Measurements from ENCODE around the gene RPS13. TPM values are rescaled to one million over a fixed set of nuclear protein-coding genes. Genes with fewer than 3 reads are reported as not detected.
"Not testable (repeated sequence)": the region's sequence is repeated elsewhere in the genome, so short reads cannot be mapped to it uniquely, and the experiment has no call there.

Gene RPS13
- 1,340 and 1,892 TPM in 2 replicates for total RNA-seq (2014; rRNA removed; shearing (Covaris generic))

- DNase-seq (ENCODE audit: low spot score) = peak; percentile 99
- in situ Hi-C loops (cut with HindIII; ENCODE audit: low sequenced_read_pairs) = no loop called here
These were observed at the start of gene RPS13 for GRCh38 chr11:17077520-17078401. TSS of gene RPS13 (minus strand) at chr11:17077667. CDS start at chr11:17077641, 26 bp downstream.

GRCh38 chr11:17121981-17122380 is 44.5 kb upstream of the RPS13 start:
- in situ Hi-C loops (cut with HindIII; ENCODE audit: low sequenced_read_pairs) = no loop called here
- DNase-seq (ENCODE audit: low spot score) = no peak

GRCh38 chr11:17117262-17117661 is 39.8 kb upstream of the RPS13 start:
- DNase-seq (ENCODE audit: low spot score) = no peak
- in situ Hi-C loops (cut with HindIII; ENCODE audit: low sequenced_read_pairs) = no loop called here

GRCh38 chr11:17116117-17116516 is 38.6 kb upstream of the RPS13 start:
- DNase-seq (ENCODE audit: low spot score) = no peak
- in situ Hi-C loops (cut with HindIII; ENCODE audit: low sequenced_read_pairs) = no loop called here

GRCh38 chr11:17107745-17108144 is 30.3 kb upstream of the RPS13 start:
- in situ Hi-C loops (cut with HindIII; ENCODE audit: low sequenced_read_pairs) = not testable (repeated sequence)

GRCh38 chr11:17105404-17106040 is 28.1 kb upstream of the RPS13 start:
- in situ Hi-C loops (cut with HindIII; ENCODE audit: low sequenced_read_pairs); DNase-seq (ENCODE audit: low spot score): not testable (repeated sequence)

More at GRCh38 chr11:17107745-17108144, 30.3 kb upstream of the RPS13 start:
- DNase-seq (ENCODE audit: low spot score) = peak; percentile 9

- DNase-seq (ENCODE audit: low spot score) = no peak
- in situ Hi-C loops (cut with HindIII; ENCODE audit: low sequenced_read_pairs) = no loop called here
These were observed 25.0 kb upstream of the RPS13 start for GRCh38 chr11:17102462-17102861.

- no peak for DNase-seq (ENCODE audit: low spot score)
- in situ Hi-C loops (cut with HindIII; ENCODE audit: low sequenced_read_pairs) = no loop called here
These were observed 21.2 kb upstream of the RPS13 start for GRCh38 chr11:17098658-17099057.

- DNase-seq (ENCODE audit: low spot score) = no peak
- in situ Hi-C loops (cut with HindIII; ENCODE audit: low sequenced_read_pairs) = no loop called here
These were observed 20.6 kb upstream of the RPS13 start for GRCh38 chr11:17098038-17098437.

- in situ Hi-C loops (cut with HindIII; ENCODE audit: low sequenced_read_pairs) = not testable (repeated sequence)
These were observed 8.5 kb upstream of the RPS13 start for GRCh38 chr11:17085976-17086375.

GRCh38 chr11:17077240-17077519 is 287 bp downstream of the RPS13 start:
- DNase-seq (ENCODE audit: low spot score) = no peak
- in situ Hi-C loops (cut with HindIII; ENCODE audit: low sequenced_read_pairs) = no loop called here

More at GRCh38 chr11:17085976-17086375, 8.5 kb upstream of the RPS13 start:
- not testable (repeated sequence) for DNase-seq (ENCODE audit: low spot score)

GRCh38 chr11:17076517-17077239 is 789 bp downstream of the RPS13 start:
- DNase-seq (ENCODE audit: low spot score) = no peak
- in situ Hi-C loops (cut with HindIII; ENCODE audit: low sequenced_read_pairs) = no loop called here

- in situ Hi-C loops (cut with HindIII; ENCODE audit: low sequenced_read_pairs) = no loop called here
- DNase-seq (ENCODE audit: low spot score) = no peak
These were observed 2.0 kb downstream of the RPS13 start for GRCh38 chr11:17075506-17075905.

- in situ Hi-C loops (cut with HindIII; ENCODE audit: low sequenced_read_pairs) = no loop called here
- no peak for DNase-seq (ENCODE audit: low spot score)
These were observed 4.0 kb downstream of the RPS13 start for GRCh38 chr11:17073370-17074027.

- in situ Hi-C loops (cut with HindIII; ENCODE audit: low sequenced_read_pairs) = no loop called here
- DNase-seq (ENCODE audit: low spot score) = no peak
These were observed 10.1 kb downstream of the RPS13 start for GRCh38 chr11:17067417-17067816.

GRCh38 chr11:17066691-17067090 is 10.8 kb downstream of the RPS13 start:
- peak; percentile 77 for DNase-seq (ENCODE audit: low spot score)
- in situ Hi-C loops (cut with HindIII; ENCODE audit: low sequenced_read_pairs) = no loop called here

GRCh38 chr11:17063171-17064002 is 14.1 kb downstream of the RPS13 start:
- in situ Hi-C loops (cut with HindIII; ENCODE audit: low sequenced_read_pairs) = no loop called here
- DNase-seq (ENCODE audit: low spot score) = peak; percentile 14

- DNase-seq (ENCODE audit: low spot score); in situ Hi-C loops (cut with HindIII; ENCODE audit: low sequenced_read_pairs): not testable (repeated sequence)
These were observed 26.3 kb downstream of the RPS13 start for GRCh38 chr11:17051146-17051545.

- in situ Hi-C loops (cut with HindIII; ENCODE audit: low sequenced_read_pairs); DNase-seq (ENCODE audit: low spot score): not testable (repeated sequence)
These were observed 29.0 kb downstream of the RPS13 start for GRCh38 chr11:17048491-17048890.

Data from G401 (cell line).